GM19468 (cell line): ENCODE data around the gene SMIM24.
A peak's percentile ranks its signal among the peaks of the same experiment; 100 is the strongest.
"Not testable (repeated sequence)": the region's sequence is repeated elsewhere in the genome, so short reads cannot be mapped to it uniquely, and the experiment has no call there.

Source experiments
- ATAC-seq: cut with Tn5 transposase; IDR thresholded peaks from one replicate; pipeline ENCODE4 v1.9.1; 2021; ENCODE audit warnings: mild to moderate bottlenecking, moderate library complexity, moderate number of reproducible peaks; ENCODE audit not compliant: unreplicated experiment; ENCODE audit errors: extremely low read depth

SMIM24 gene

DNA sequence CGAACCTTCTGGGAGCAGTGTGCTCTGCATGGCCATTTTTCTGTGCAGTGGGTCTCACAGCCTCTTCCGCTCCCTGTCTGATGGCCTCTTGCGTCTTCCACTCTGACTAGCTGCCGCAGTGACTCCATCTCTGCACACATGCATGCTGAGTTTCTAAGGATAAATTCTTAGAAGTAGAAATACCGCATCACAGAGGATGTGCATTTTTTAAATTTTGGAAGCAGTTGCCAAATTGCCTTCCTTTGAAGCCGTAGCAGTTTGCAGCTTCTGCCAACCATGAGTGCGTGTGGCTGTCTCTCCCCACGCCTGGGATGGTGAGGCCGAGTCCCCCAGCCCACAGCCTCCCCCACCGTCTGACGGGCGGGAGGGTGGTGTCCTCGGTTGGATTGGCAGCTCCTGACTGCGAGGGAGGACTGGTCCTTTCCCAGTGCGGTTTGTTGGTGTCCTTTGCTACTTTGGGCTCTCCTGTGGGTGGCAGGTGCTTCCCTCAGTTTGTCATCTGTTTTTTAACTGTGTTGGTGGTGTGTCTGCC, 35.6 kb upstream of the SMIM24 start:
- ATAC-seq, result no peak

GRCh38 chr19:3514930-3515329, 34.6 kb upstream of the SMIM24 start:
- no peak for ATAC-seq

GRCh38 chr19:3513229-3514140, 33.2 kb upstream of the SMIM24 start:
- ATAC-seq, result no peak

GRCh38 chr19:3512562-3513228, 32.4 kb upstream of the SMIM24 start:
- ATAC-seq, result no peak

DNA sequence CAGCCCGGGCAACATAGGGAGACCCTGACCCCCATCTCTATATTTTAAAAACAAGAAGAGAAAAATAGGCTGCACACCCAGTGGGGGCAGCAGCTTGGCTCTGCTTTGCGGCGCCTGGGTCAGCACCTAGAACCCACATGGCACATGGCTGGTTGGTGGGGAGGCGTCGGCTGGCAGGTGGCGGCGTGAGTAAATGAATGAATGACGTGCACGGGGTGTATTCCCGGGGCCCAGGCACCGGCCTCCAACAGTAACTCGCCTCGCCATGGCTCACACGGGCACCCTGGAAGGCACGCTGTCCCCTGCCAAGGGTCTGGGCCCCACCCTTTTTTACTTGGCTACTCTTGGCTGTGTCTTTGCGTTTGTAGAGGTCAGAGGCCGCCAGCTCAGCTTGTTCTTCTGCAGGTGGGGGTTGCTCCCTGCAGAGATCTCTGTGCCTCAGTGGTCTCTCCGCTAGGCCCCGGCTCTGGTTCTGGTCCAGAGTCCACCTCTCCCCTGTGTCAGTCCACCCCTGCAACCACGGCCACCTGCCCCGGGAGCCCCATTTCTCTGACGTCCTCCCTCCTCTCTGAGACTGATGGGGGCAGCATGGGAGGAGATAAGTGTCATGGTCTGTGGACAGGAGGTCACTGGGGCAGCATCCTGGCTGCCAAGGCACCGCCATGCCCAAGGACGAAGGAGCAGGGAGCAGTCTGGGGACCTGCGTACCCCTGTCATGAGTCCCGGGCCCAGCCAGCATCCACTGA, 31.4 kb upstream of the SMIM24 start:
- ATAC-seq, result no peak

DNA sequence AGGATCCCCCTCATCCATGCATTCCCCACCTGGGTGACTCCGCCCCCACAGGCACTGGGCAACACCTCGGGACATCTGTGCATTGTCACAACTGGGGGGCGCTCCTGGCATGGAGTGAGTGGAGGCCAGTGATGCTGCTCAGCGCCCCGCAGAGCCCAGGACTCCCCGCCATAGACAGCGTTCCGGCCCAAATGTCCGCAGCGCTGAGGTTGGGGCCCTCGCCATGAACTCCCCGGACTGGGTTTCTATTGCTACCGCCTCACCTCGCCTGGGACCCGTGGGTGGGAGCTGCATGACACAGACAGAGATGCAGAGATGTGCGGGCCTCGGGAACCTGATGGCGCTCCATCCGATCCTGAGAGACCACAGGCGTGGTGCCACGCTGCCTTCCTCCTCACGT, 30.4 kb upstream of the SMIM24 start:
- no peak for ATAC-seq

DNA sequence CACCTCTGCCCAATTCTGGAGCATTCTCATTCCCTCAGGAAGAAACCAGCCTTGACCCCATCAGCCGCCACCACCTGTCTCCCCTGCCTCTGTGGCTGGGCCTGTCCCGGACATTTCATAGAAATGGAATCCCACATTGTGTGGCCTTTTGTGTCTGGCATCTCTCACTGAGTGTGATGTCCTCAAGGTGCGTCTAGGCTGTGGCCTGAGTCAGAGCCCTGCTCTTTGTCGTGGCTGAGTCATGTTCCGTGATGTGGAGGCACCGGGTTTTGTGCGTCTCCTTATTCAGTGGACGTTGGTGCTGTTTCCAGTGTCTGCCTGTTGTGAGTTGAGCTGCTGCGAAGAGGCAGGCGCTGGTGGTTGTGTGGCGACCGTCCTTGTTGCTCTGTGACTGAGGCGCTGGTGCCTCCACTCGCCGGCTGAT, 29.3 kb upstream of the SMIM24 start:
- no peak for ATAC-seq

DNA sequence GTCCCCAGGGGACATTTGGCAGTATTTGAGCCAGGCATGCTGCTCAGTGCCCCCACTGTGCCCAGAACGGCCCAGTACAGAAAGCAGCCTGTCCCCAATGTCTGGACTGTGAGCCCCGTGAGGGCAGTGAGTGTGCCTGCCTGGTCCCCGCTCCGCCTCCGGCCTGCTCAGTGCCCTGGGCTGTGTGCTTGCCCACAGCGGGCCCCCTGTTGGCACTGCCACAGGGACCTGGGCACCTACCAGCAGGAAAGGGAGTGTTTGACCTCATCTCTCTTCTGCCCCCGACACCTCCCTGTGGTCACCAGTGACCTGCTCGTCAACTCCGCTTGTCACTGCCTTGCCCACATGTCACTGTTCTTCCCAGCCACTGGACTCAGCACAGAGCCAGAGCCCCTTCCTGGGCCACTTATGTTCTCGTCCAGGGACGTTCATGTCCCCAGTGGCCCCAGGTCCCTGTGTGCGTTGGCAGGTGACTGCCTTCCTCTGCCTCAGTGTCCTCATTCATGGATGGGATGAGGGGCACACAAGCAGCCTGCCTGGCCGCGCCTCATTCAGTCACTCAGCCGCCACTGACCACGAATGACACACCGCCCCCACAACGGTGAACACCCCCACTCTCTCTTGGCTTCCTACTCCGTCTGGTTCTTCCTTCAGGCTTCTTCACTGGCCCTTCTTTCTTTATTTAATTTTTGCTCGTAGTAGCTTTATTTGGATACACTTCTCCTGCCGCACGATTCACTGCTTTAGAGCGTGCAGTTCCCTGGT, 28.6 kb upstream of the SMIM24 start:
- ATAC-seq, result no peak

- not testable (repeated sequence) for ATAC-seq
Measured at GRCh38 chr19:3508121-3508661, 27.9 kb upstream of the SMIM24 start.

DNA sequence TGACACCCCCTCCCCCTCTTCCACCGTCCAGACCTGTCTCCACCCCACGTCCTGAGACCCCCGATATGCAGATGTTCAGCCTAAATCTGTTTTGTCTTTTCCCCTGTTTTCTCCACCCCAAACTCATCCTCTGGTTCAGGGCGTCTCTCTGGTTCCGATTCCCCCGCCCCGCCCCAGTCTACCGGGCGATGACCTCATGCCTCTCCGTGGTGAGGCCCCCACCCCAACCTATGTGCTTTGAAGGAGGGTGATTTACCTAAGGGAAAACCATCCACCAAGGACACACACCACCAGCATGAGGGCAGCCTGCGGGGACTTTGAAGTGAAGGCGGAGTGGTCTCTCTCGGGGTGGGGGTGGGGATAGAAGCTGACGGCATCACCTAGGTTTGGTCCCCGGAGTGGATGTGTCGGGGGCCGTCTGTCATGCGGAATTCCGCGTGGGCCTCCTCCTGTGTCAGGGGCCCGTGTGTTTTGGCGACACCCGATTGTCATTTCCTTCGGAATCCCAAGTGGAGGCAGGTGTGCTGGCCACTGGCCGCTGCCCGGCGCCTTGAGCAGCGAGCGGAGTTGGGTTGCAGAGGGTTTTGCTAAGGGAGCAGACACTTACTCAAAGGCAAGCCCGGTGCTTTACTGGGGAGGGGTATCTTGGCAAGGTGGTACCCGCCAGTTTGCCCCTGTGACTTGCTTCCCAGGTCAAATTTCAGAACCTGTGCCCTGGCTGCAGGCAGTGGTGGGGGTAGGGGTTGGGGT, 27.2 kb upstream of the SMIM24 start:
- ATAC-seq, result no peak

- ATAC-seq, result no peak
Measured at GRCh38 chr19:3506384-3507340, 26.3 kb upstream of the SMIM24 start.

DNA sequence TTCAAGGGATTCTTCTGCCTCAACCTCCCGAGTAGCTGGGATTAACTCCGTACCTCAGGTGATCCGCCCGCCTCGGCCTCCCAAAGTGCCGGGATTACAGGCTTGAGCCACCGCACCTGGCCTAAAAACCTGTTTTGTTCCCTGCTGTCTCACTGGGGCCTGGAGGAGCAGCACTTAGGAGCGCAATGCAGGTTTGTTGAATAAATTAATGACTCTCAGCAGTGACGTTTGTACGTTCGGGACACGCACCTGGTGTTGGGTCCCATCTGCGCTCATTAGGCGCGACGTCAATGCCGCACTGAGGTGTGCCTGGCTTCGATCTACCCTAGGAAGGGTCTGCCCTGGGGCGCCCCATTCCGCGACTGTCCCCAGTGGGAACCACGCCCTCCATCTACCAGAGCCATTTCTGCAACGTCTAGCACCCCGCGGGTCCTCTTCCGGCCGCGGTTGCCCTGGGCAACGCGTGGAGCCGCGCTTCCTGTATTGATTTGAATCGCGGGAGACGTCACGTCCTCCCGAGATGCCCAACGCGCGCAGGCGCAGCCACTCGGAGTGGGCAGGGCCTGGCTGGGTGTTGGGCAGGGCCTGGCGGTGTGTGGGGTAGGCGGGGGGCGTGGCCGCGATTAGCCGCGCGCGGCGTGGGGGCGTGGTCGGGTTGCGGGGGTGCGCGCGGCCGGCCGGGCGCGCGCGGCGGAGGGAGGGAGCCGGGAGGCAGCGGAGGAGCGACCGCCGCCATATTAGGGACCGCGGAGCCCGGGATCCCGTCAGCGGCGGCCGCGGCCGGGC, 25.5 kb upstream of the SMIM24 start, which contains the start of gene FZR1:
TSS of gene FZR1 (plus strand) at position 714 of the 786 bp plus-strand sequence. CDS start 16,679 bp downstream, outside the sequence.
- peak; percentile 74 for ATAC-seq

- no peak for ATAC-seq
Measured at GRCh38 chr19:3504735-3505134, 24.4 kb upstream of the SMIM24 start.

DNA sequence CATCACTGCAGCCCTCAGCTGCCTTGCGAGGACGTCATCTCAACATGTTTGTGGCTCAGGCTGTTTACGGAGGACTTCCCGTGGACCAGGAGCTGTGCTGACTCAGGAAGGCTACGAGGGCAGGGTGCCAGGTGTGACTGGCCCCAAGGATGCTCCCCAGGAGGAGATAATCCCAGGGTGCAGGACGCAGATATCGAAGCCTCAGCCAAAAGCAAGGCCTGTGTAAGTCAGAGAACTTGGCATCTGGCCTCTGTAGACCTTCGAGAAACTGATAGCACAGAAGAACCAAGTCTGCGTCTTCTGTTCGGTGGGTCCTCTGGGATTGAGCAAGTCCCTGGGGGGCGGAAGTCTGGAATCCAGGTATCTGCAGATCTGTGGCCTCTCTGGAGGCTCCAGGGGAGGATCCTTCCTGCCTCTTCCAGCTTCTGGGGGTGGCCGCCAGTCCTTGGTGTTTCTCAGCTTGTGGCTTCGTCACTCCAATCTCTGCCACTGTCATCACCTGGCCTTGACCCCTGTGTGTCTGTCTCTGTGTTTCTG, 22.8 kb upstream of the SMIM24 start:
- ATAC-seq, result no peak

GRCh38 chr19:3501780-3502179, 21.5 kb upstream of the SMIM24 start:
- ATAC-seq, result no peak

DNA sequence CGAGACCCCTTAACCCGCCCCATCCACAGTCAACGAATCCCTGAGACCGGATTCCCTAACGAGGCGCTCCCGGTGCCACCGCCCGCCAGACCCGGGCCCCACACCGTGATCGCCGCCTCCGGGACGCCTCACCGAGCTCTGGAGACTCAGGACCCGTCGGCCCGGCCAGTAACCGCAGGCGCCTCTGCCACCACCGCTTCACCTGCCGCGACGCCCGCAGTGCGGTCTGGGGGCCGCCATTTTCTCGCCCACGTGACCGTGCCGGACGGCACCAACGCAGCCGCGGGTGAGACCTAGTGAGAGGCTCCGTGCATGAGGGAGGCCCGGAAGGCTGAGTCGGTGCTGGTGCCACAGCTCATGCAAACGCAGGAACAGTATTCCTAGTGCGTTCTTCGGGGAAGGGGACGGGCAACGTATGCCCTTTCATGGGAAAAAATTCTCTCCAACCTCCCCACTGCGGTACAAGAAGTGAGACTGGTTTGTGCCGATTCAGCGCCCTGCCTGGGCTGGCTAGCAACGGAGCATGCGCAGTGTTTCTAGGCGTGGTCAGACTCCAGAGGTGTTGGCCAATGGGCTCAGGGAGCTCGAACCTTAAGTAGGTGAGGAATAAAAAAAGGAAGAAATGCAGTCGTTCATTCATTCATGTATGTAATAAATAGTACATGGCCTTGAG, 20.2 kb upstream of the SMIM24 start, which contains the start of gene DOHH:
TSS of gene DOHH (minus strand) at position 246 of the 673 bp plus-strand sequence. CDS start 3,860 bp downstream, outside the sequence.
- peak; percentile 43 for ATAC-seq
